DMS 273 treated with DMSO at 0.1 percent for 48 hours (cell line): ENCODE results near the gene PARP2.
A peak's percentile ranks its signal among the peaks of the same experiment; 100 is the strongest.
"Not testable (repeated sequence)": the region's sequence is repeated elsewhere in the genome, so short reads cannot be mapped to it uniquely, and the experiment has no call there.

Experiments used
- DNase-seq: peaks from one replicate; lab custom pipeline; 2025; lab: John Stamatoyannopoulos, UW

The PARP2 gene, protein sequence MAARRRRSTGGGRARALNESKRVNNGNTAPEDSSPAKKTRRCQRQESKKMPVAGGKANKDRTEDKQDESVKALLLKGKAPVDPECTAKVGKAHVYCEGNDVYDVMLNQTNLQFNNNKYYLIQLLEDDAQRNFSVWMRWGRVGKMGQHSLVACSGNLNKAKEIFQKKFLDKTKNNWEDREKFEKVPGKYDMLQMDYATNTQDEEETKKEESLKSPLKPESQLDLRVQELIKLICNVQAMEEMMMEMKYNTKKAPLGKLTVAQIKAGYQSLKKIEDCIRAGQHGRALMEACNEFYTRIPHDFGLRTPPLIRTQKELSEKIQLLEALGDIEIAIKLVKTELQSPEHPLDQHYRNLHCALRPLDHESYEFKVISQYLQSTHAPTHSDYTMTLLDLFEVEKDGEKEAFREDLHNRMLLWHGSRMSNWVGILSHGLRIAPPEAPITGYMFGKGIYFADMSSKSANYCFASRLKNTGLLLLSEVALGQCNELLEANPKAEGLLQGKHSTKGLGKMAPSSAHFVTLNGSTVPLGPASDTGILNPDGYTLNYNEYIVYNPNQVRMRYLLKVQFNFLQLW

DNA sequence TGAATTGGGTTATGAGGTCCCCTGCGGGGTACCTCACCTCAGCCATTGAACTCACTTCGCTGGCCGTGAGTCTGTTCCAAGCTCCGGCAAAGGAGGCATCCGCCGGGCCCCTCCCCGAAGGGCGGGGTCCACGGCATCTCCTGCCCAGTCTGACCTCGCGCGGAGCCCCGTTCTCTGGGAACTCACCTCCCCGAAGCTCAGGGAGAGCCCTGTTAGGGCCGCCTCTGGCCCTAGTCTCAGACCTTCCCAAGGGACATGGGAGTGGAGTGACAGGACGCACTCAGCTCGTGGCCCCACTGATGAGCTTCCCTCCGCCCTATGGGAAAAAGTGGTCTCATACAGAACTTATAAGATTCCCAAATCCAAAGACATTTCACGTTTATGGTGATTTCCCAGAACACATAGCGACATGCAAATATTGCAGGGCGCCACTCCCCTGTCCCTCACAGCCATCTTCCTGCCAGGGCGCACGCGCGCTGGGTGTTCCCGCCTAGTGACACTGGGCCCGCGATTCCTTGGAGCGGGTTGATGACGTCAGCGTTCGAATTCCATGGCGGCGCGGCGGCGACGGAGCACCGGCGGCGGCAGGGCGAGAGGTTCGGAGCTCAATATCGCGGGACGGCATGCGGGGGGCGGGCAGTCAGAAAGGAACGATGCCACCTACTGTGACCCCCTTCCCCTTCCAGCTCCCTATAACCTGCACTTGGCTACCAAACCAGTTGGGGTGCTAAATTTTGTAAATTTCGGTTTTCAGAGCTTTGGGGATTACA, at the start of gene PARP2:
Gene PARP2, plus strand, starts transcription at position 544 of the 770 bp plus-strand sequence. Its CDS starts 7 bp downstream, at position 551.
- peak; percentile 100 for DNase-seq

DNA sequence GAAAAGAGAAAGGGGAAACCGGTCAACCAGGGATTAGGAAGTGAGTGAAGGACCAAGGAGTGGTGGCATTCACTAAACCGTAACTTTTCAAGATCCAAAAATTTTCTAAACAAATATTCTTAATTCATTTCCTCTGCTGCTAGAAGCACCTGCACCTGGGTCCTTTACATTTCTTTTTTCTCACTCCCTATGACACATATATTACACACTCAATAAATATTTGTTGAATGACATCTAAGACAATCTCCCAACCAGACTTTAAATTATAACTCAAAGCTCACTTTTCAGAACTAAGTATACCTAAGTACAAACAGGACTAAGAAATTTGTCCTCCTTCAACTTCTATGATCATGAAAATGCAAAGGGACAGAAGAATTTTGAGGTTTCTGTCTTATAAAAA, 48.8 kb upstream of the PARP2 start:
- no peak for DNase-seq

DNA sequence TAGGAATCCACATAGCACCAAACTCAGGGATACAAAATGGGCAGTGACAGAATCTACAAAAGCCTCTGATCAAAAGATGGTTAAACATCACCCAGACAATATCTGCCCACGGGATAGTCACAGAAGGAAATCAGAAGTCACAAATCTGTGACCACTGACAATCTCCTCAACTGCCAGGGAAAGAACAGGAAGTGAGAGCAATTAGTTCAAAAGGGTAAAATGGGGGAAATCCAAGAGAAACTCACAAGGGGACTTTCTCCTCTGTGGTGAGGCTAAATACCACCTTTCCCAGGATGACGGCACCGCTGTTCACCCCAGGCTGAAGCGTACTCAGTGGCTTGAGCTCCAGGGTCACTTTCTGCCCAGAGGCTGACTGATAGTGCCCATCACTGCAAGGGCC, 48.4 kb upstream of the PARP2 start:
- DNase-seq, result no peak

DNA sequence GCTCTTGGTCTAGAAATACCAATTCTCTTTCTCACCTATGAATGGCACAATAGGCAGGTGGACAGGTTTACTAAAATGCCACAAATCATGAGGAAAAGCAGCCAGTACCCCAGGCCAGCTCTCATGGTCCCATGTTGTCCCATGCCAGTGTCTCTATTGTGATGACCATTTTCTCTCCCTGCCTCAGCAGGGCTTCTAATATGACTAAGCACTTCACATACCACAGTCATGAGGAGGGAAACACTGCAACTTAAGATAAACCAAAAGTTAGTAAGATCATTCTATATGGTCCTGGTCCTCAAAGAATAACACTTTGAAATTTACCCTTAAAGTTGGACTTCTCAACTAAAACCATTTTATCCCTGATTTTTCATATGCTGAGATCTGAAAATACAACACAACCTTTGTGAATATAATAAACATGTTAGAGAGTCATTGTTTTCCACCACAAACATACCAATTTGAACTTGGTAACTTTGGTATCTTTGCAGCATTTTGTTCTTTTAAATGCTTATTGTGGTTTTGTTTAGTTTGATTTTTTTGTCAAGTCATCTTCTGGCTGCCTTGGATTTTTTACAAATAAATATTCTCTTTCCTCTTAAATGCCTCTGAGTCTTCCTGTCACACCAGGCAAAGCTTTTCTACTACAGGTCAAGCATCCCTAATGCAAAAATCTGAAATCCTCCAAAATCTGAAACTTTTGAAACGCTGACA, 41.2 kb upstream of the PARP2 start:
- no peak for DNase-seq

DNA sequence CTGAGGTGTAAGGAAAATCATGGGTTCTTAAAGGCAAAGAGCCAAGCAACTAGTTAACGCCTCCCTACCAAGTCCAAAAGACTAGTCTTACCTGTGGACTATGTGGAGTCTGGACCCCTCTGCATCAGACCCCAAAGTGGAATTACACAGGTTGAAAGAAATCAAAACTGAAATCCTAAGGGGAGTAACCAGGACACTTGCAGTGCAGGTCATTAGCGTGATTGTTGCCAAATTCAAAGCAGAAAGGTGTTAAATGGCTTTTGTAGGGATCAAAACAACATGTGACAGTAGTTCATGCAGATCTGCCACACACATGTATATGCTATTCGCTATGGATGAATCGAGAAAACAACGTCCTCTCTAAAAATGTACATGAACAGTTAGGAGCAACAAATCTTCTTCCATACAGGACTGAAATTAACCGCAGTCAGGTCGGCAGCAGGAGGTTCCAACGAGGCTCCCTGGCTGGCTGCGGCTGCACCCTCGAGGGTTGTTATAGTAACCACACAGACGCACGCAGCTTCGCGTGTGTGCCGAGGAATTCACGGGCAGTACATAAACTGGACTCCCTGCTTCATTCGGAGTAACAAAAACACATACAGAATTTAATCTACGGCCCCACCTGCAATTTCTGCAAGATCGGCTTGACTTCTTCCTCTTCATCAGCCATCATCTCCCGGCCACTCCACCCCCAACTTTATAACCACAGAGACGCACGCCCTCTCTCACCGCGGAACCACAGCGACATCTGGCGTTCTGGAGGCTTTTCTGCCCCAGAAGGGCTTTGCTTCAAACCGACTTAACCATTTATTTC, 38.0 kb upstream of the PARP2 start, which contains the start of gene TTC5:
Gene TTC5, minus strand, starts transcription at position 687 of the 814 bp plus-strand sequence. Its CDS starts 14 bp downstream, at position 673.
- peak; percentile 68 for DNase-seq

DNA sequence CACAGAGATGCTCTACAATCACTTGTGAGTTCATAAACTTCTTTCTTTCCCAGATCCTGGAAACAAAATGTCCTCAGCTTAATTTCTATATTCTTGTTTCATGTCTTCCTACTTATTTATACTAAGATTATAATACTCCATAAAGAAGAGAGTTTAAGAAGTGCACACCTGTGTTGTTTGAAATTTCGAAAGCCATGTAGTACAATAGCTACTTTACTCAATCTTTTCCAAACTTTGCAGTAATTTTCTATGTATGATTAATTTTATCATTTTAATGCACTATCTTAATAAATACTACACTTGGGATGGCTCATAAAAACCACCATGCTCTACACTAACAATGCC, 37.4 kb upstream of the PARP2 start:
- no peak for DNase-seq

DNA sequence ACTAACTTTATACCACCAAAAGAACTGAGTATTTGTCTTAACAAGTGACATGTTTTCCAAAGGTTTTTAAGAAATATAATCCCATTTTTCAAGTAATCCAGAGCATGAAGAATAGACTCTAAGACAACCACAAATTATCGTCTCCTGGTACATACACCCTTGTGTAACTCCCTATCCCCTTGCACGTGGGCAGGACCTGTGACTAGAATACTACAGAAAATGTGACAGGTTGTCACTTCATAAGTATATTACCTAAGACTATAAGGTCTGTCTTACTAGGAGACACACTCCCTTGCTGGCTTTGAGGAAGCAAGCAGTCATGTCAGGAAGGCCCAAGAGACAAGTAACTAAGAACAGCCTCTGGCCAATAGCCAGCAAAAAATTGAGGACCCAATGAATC, 29.4 kb upstream of the PARP2 start:
- no peak for DNase-seq

DNA sequence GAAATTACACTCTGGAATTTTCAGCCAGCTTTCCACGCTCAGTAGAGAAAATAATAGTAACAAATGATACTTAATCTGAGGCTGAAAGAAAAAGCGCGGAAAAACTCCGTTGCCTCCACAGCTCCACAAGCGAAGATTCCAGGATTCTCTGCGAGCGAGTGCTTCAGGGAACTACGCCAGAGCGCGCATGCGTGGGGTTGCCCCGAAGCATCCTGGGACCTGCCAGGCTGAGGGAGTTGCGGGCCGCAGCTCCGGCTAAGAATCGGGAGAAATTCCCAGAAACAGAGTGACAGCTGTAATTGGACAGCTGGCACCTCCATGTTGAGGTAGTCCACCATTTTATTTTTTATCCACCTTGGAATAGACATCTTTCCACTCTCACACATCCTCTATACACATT, 25.7 kb upstream of the PARP2 start:
- no peak for DNase-seq

DNA sequence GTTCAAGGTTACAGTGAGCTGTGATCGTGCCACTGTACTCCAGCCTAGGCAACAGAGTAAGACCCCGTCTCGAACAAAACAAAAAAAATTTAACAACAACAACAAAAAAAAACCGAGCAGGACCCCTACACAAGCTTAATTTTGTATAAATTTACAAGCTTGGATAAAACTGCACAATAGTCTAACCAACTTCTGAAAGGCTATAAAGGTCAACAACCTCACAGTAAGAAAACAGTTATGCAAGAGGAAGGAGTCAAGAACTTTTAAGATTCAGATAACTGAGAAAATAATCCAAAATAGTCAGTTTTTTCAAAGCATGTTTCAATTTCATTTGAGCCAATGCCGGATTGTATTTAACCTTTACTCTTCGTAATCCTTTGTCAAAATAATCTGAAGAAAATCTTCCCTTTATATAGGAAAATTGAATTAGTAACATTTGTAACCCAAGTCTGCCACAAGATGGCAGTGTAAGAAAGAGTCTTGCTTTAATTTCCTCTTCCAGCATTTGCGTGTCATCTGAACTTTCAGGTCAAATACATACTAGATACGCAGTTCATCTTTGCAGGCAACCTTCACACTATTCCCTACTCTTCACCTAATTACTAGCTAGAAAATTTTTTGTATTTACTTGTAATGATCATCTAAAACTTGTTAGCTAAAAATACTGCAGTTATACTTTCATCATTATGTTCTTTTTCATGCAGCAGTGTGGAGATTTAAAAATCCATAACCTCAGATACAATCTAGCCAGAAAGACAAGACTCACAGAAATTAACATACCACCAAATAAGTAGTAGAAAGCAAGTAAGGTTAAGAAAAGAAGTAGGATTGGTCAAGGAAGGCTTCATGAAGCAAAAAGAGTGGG, 16.2 kb upstream of the PARP2 start:
- peak; percentile 32 for DNase-seq

DNA sequence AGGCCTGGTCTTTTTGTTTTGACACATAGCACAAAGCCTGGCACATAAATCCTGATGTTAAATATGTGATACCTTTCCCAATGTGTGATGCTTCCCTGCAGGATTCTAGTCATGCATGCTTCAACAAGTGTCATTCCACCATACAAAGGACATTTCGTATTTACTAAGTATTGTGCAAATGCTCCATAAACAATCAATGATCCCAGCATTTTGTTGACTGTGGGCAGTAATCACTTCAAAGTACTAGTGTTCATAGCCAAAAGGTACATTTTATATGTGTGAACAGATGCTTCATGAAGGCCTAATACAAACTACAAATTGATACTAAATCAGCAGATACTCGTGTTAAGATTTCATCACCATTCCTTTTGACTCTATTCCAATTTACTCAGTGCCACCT, 14.7 kb upstream of the PARP2 start:
- no peak for DNase-seq

DNA sequence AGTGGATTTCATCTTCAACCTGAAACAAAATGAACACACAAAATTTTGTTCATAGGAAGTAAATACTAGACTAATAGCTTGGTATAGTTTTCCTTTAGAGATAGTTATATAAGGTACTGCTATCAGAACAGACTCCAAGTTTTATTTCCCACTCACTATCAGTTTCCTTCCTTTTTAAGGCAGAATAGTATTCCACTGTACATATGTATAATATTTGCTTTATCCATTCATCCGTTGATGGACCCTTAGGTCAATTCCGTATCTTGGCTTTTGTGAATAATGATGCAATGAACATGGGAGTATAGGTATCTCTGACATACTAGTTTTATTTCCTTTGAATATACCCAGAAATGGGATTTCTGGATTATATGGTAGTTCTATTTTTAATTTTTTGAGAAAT, 14.1 kb upstream of the PARP2 start:
- no peak for DNase-seq

DNA sequence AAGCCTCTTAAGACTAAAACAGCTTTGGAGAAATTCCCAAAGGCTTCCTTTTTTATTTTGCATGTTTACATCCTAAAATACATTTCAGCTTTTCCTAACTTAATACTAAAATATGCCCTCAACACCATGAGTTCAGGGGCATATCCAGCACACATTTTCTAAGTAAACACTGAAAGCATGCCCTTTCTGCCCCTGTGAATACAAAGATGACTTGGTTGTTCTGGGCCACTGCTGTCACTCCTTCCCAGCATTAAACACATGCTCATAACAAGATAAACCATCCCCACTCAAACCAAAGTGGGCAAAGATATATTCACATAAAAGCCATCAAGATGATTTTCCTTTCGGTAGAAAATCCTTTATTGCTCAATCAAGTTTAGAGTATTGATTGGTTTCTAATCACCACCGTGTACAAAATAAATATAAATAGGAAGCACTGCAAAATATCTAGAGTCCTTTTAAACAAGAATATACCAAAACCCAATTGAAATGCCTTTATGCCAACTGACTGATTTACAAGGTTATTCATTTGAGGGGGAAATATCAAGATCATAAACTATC, 12.3 kb upstream of the PARP2 start:
- DNase-seq, result no peak

DNA sequence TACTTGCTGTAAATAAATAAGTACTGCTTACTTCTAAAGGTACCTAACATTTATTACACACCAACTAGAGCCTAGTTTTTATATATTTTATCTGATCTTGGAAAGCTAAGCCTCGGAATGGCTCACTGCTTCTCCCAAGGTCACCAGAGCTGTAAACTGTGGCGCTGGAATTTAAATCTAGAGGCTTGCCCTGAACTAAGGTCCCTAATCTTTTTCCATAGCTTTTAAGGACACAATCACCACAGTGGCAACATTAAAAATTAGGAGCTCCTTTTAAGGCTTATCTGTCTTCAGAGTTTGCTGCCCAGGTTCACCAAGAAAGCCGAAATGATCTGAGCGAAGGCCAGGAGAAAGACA, 11.0 kb upstream of the PARP2 start:
- DNase-seq, result no peak

DNA sequence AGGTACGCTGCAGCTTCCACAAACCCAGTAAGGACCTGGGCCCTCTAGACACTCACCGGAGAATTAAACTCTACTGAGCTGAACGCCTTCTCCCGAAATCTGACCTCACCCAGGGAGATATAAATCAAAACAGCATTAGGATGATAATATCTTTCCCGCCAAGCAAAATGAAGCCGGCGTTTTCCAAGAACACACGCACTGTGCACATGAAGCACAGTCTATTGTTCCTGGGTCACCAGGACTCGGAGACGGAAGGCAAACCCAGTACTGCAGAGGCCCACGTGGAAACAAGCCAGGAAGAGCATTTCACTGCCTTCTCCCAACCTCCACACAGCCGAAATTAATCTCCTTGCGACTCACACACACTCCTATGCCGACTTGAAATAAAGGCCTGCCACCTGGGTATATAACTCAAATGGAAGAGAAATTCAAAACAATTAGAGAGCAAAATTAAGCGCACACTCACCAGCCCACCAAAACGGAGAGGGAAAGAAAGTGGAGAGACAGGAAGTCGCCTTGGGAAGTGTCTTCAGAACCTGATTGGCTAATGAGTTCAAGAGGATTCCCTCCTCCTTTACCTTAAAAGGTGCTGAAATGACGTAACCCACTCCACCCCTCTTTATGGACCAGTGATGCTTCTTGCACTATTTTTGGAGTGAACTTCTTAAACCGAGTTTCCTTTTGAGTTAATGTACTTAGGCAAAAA, 10.5 kb upstream of the PARP2 start, which contains the start of gene CCNB1IP1:
Gene CCNB1IP1, minus strand, starts transcription at position 492 of the 706 bp plus-strand sequence. CDS start 16,756 bp downstream, outside the sequence.
- DNase-seq, result peak; percentile 96

DNA sequence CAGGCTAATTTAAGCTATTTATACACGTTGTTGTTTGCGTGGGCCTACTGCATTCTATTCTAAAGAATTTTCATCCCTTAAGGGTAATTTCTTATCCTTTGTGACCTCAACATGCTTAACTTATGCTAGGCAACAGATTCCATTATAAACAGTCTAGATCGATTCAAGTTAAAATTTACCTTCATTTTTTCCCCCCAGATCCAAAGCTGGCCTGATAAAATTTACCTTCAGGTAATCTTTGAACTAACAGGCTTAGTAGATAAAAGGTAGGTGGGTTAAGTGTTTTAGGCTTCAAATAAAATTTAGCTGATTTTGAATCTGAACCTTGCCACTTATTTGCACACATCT, 10.0 kb upstream of the PARP2 start:
- no peak for DNase-seq

DNA sequence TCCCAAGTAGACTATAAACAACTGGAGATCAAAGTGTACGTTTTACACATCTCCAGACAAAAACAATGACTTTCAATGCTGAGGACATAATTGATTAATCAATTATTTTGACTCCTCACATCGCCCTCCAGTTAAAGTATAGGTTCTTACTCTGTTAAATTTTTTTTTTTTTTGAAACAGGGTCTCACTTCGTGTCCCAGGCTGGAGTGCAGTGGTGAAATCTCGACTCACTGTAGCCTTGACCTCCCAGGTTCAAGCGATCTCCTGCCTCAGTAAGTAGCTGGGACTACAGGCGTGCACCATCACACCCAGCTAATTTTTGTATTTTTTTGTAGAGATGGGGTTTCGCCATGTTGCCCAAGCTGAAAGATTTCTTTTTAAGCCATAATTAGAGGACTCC, 9.4 kb upstream of the PARP2 start:
- DNase-seq, result no peak

DNA sequence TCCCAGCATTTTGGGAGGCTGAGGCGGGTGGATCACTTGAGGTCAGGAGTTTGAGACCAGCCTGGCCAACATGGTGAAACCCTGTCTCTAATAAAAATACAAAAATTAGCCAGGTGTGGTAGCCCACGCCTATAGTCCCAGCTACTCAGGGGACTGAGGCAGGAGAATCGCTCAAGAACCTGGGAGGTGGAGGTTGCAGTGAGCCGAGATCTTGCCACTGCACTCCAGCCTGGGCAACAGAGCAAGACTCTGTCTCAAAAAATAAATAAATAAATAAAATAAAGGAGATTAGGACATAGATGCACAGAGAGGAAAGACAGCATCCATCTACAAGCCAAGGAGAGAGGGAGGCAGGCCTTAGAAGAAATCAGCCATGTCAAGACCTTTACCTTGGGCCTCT, 2.4 kb upstream of the PARP2 start:
- DNase-seq, result not testable (repeated sequence)

DNA sequence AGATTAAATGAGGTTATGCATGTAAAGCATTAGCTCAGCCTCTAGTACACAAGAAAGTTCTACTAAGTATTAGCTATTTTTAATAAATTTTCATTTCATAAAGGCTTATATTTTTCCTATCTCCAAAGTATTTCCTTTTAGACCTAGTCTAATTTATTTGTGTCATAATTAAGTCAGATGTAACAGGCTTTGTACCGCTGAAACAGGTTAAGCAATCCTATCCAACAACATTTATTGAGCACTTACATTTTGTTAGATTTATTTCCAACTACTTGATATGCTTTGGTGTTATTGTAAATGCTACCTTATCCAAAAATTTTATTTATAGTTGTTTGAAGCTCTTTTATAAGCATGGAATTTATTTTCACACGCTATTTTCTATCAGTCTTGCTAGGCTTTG, 1.8 kb upstream of the PARP2 start:
- DNase-seq, result no peak

DNA sequence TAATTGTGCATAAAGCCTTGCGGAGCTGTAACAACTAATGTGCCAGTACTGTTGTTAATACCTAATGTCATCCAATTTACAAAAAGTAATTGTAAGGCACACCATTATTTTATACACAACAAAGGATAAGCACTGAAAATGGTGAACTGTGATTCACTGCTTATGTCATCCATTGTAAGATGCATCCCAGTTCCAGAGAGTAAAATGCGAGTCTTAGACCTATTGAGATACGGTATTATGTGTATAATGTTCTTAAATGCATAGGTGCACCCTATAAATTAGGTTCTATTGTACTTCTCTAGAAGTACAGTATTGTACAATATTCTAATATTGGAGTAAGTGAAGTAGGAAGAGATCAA, 406 bp downstream of the PARP2 start:
- no peak for DNase-seq

DNA sequence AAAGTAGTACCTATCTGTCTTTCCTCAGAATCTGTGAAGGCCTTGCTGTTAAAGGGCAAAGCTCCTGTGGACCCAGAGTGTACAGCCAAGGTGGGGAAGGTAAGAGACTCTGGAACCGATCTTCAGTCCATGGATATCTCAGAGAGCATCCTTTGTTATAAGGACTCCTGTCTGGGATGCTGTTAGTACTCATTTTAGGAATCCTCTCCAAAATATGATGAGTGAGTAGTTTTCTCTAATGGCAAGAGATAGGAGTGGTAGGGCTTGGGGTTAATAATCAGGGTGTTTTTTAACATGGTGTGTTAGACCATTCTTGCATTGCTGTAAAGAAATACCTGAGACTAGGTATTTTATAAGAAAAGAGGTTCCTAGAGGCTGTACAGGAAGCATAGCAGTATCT, 1.9 kb downstream of the PARP2 start:
- DNase-seq, result no peak
